HepG2 (cell line): Measurements from ENCODE around the gene METTL25. TPM values are rescaled to one million over a fixed set of nuclear protein-coding genes. Genes with fewer than 3 reads are reported as not detected.

Experiments
- CBFB ChIP-seq: sonication (generic); formaldehyde crosslinking; IDR thresholded peaks from 2 replicates; pipeline ENCODE4 v1.4.0; 2020; ENCODE audit warnings: missing genetic modification reagents
- CBX1 ChIP-seq: IDR thresholded peaks from one replicate; pipeline ENCODE4 v1.6.1; 2016; ENCODE audit warnings: antibody characterized with exemption, low read depth
- FOSL2 ChIP-seq: sonication (generic); formaldehyde crosslinking; IDR thresholded peaks from 2 replicates; pipeline ENCODE4 v1.4.0; 2020; ENCODE audit warnings: missing genetic modification reagents
- GFI1 ChIP-seq: sonication (generic); formaldehyde crosslinking; IDR thresholded peaks from 2 replicates; pipeline ENCODE4 v1.5.0; 2020; ENCODE audit warnings: missing genetic modification reagents, mild to moderate bottlenecking, borderline replicate concordance
- GTF2F1 ChIP-seq: fragments of 150-350 bp; IDR thresholded peaks from 2 replicates; pipeline ENCODE4 v1.6.1; 2014; ENCODE audit warnings: low read length
- HOMEZ ChIP-seq: IDR thresholded peaks from 2 replicates; pipeline ENCODE4 v1.6.1; 2016; ENCODE audit warnings: low read depth
- KDM6A ChIP-seq: IDR thresholded peaks from 2 replicates; pipeline ENCODE4 v1.6.1; 2016; ENCODE audit warnings: low read depth
- KLF11 ChIP-seq: IDR thresholded peaks from 2 replicates; pipeline ENCODE4 v1.6.1; 2016; ENCODE audit warnings: missing compliant biosample characterization
- PAWR ChIP-seq: sonication (generic); formaldehyde crosslinking; IDR thresholded peaks from 2 replicates; pipeline ENCODE4 v1.4.0; 2020; ENCODE audit warnings: missing genetic modification reagents, mild to moderate bottlenecking, borderline replicate concordance
- POLR2AphosphoS2 ChIP-seq: IDR thresholded peaks from 2 replicates; pipeline ENCODE4 v1.6.1; 2011; ENCODE audit warnings: low read depth, low read length, improper control_type of control experiment
- RBM39 ChIP-seq: fragments of 200-400 bp; formaldehyde crosslinking; IDR thresholded peaks from one replicate; pipeline ENCODE4 v1.6.1; 2018; ENCODE audit warnings: antibody characterized with exemption, mild to moderate bottlenecking, low read depth, low read length; ENCODE audit not compliant: poor library complexity, severe bottlenecking
- REL ChIP-seq: sonication (generic); formaldehyde crosslinking; conservative IDR thresholded peaks from 2 replicates; pipeline ENCODE4 v1.8.0; 2022; ENCODE audit warnings: mild to moderate bottlenecking, missing genetic modification reagents, moderate library complexity
- SIN3A ChIP-seq: IDR thresholded peaks from 2 replicates; pipeline ENCODE4 v1.6.1; 2011; ENCODE audit warnings: low read depth, mild to moderate bottlenecking, control low read depth, low read length, borderline replicate concordance
- SMYD3 ChIP-seq: sonication (generic); formaldehyde crosslinking; IDR thresholded peaks from 2 replicates; pipeline ENCODE4 v1.8.1; 2023; ENCODE audit warnings: mild to moderate bottlenecking, missing genetic modification reagents
- SRSF9 ChIP-seq: fragments of 200-400 bp; formaldehyde crosslinking; IDR thresholded peaks from 2 replicates; pipeline ENCODE4 v1.6.1; 2018; ENCODE audit warnings: borderline replicate concordance, mild to moderate bottlenecking, low read depth, low read length; ENCODE audit not compliant: insufficient read depth, poor library complexity, severe bottlenecking
- SYNCRIP ChIP-seq: fragments of 200-400 bp; formaldehyde crosslinking; IDR thresholded peaks from 2 replicates; pipeline ENCODE4 v1.6.1; 2018; ENCODE audit warnings: mild to moderate bottlenecking, low read depth, low read length; ENCODE audit not compliant: insufficient read depth
- TMF1 ChIP-seq: sonication (generic); formaldehyde crosslinking; IDR thresholded peaks from 2 replicates; pipeline ENCODE4 v1.8.1; 2022; ENCODE audit warnings: low read depth, missing genetic modification reagents
- TSC22D2 ChIP-seq: sonication (generic); formaldehyde crosslinking; IDR thresholded peaks from 2 replicates; pipeline ENCODE4 v1.5.1; 2020; ENCODE audit warnings: missing genetic modification reagents, mild to moderate bottlenecking, borderline replicate concordance
- ZMYM3 ChIP-seq: sonication (generic); formaldehyde crosslinking; IDR thresholded peaks from 2 replicates; pipeline ENCODE4 v1.5.1; 2020; ENCODE audit warnings: mild to moderate bottlenecking, missing genetic modification reagents
- ZNF251 ChIP-seq: sonication (generic); formaldehyde crosslinking; IDR thresholded peaks from 2 replicates; pipeline ENCODE4 v1.9.0; 2021; ENCODE audit warnings: mild to moderate bottlenecking, missing genetic modification reagents
- ZNF331 ChIP-seq: sonication (generic); formaldehyde crosslinking; IDR thresholded peaks from 2 replicates; pipeline ENCODE4 v1.4.0; 2020; ENCODE audit warnings: missing genetic modification reagents
- ZNF432 ChIP-seq: sonication (generic); formaldehyde crosslinking; IDR thresholded peaks from 2 replicates; pipeline ENCODE4 v1.5.0; 2020; ENCODE audit warnings: missing genetic modification reagents, mild to moderate bottlenecking, borderline replicate concordance
- ZNF747 ChIP-seq: sonication (generic); formaldehyde crosslinking; IDR thresholded peaks from 2 replicates; pipeline ENCODE4 v1.8.1; 2023; ENCODE audit warnings: missing genetic modification reagents, mild to moderate bottlenecking, borderline replicate concordance
- polyA plus RNA-seq, 8 experiments: library from polyadenylated mRNA; depleted of rRNA in 3 of 8; stranded (reverse) in 7 of 8; unstranded in 1 of 8; fragments of >200 nt; fragmentation: Illumina TruSeq in 4 of 8; extraction: Trizol in 4 of 8; gene quantifications; 2 replicates each; pipeline versions ENCODE4 v1.2.1 to v1.2.3, GENCODE V29; 2011 to 2016; ENCODE audit warnings: low read depth in 4 of 8, missing spikeins in 1 of 8, mixed read lengths in 1 of 8; ENCODE audit not compliant: insufficient read depth in 1 of 8
- total RNA-seq, 5 experiments: library from RNA; depleted of rRNA; stranded (reverse); fragments of >200 nt; fragmentation: Illumina TruSeq; extraction: Trizol; gene quantifications; 2 replicates each; pipeline ENCODE4 v1.2.3, GENCODE V29; 2016; ENCODE audit warnings: low read depth in 1 of 5
- TF ChIP-seq, protein P1 (sequence below): IDR thresholded peaks from 2 replicates; pipeline ENCODE4 v1.6.1; 2016; ENCODE audit warnings: missing genetic modification reagents, missing compliant biosample characterization
- TF ChIP-seq, protein P2 (sequence below): sonication (generic); formaldehyde crosslinking; IDR thresholded peaks from 2 replicates; pipeline ENCODE4 v1.4.0; 2020; ENCODE audit warnings: mild to moderate bottlenecking, missing genetic modification reagents
- TF ChIP-seq, protein P3 (sequence below): sonication (generic); IDR thresholded peaks from 2 replicates; pipeline ENCODE4 v1.6.1; 2016; ENCODE audit warnings: low read depth, borderline replicate concordance

Gene METTL25
- total and polyA plus RNA-seq, 2 of the 13 experiments (the other 11 are each of a cell fraction or from before 2014, with no cell fraction given): 2.2 to 7.8 TPM

GRCh38 chr12:82358200-82359114 lies at the start of gene METTL25, which contains the start of gene CCDC59 (continued):
- TF ChIP-seq, protein P1, sequence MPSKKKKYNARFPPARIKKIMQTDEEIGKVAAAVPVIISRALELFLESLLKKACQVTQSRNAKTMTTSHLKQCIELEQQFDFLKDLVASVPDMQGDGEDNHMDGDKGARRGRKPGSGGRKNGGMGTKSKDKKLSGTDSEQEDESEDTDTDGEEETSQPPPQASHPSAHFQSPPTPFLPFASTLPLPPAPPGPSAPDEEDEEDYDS (CRISPR knock-in tag): peak; percentile 69
- TF ChIP-seq CBX1: peak; percentile 98
- peak; percentile 98 for TF ChIP-seq CBFB (CRISPR knock-in tag)
- peak; percentile 27; the same call in 1 of the 2 replicates for TF ChIP-seq ZMYM3
- TF ChIP-seq RBM39: peak; percentile 100
- peak; percentile 93; the same call in 1 of the 2 replicates for TF ChIP-seq PAWR (CRISPR knock-in tag)
- TF ChIP-seq SRSF9: no peak
- TF ChIP-seq KDM6A: no peak
- TF ChIP-seq, protein P2, sequence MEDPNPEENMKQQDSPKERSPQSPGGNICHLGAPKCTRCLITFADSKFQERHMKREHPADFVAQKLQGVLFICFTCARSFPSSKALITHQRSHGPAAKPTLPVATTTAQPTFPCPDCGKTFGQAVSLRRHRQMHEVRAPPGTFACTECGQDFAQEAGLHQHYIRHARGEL (CRISPR knock-in tag): peak; percentile 83; the same call in 1 of the 2 replicates
- peak; percentile 62; the same call in 1 of the 2 replicates for TF ChIP-seq HOMEZ (CRISPR knock-in tag)
- no peak for TF ChIP-seq ZNF432
- TF ChIP-seq TMF1 (CRISPR knock-in tag): no peak
- TF ChIP-seq, protein P3, sequence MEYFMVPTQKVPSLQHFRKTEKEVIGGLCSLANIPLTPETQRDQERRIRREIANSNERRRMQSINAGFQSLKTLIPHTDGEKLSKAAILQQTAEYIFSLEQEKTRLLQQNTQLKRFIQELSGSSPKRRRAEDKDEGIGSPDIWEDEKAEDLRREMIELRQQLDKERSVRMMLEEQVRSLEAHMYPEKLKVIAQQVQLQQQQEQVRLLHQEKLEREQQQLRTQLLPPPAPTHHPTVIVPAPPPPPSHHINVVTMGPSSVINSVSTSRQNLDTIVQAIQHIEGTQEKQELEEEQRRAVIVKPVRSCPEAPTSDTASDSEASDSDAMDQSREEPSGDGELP: no peak; the same call in 1 of the 2 replicates
- TF ChIP-seq SYNCRIP: no peak
- peak; percentile 63 for TF ChIP-seq TSC22D2 (CRISPR knock-in tag)
- TF ChIP-seq GFI1 (CRISPR knock-in tag): peak; percentile 76; the same call in 1 of the 2 replicates
- peak; percentile 74 for TF ChIP-seq FOSL2
- peak; percentile 83 for TF ChIP-seq KLF11
- TF ChIP-seq REL (CRISPR knock-in tag): no peak
- peak; percentile 42 for TF ChIP-seq SMYD3 (CRISPR knock-in tag)
- no peak; the same call in 1 of the 2 replicates for TF ChIP-seq ZNF747 (CRISPR knock-in tag)
- peak; percentile 71; the same call in 1 of the 2 replicates for TF ChIP-seq SIN3A
- TF ChIP-seq ZNF251: no peak
- peak; percentile 94 for TF ChIP-seq ZNF331 (CRISPR knock-in tag)
- TF ChIP-seq GTF2F1: no peak
- peak; percentile 99 for TF ChIP-seq POLR2AphosphoS2
